Breast epithelium (tissue), 4 donors: ENCODE measurements around the gene SLC22A23. TPM values are rescaled to one million over a fixed set of nuclear protein-coding genes. Genes with fewer than 3 reads are reported as not detected.

Experiments
- DNase-seq, 2 donors: peaks; one replicate each; pipeline ENCODE4 v3.0.0-alpha.2; 2019; ENCODE audit warnings: low spot score in 2 of 2
- H3K27ac ChIP-seq, 2 donors: fragments of 200-600 bp; sonication (generic) in 1 of 2; one replicate each; pipeline ENCODE4 v1.5.1; 2016 to 2019; ENCODE audit warnings: mild to moderate bottlenecking in 1 of 2
- H3K27me3 ChIP-seq, 2 donors: fragments of 200-600 bp; sonication (generic) in 1 of 2; one replicate each; pipeline versions ENCODE4 v1.5.1 to v1.6.0; 2017 to 2019; ENCODE audit warnings: control low read depth in 1 of 2, mild to moderate bottlenecking in 1 of 2
- H3K36me3 ChIP-seq: fragments of 200-600 bp; one replicate; pipeline ENCODE4 v1.5.1; 2019
- H3K4me1 ChIP-seq, 2 donors: fragments of 200-600 bp; sonication (generic); one replicate each; pipeline ENCODE4 v1.5.1; 2016 to 2019; ENCODE audit warnings: control low read depth in 1 of 2
- H3K4me3 ChIP-seq, 3 donors: fragments of 200-600 bp; sonication (generic); 1 replicate in 2 of 3; 2 replicates in 1 of 3; pipeline ENCODE4 v1.5.1; 2016 to 2019; ENCODE audit warnings: mild to moderate bottlenecking in 3 of 3, moderate library complexity in 2 of 3
- H3K9me3 ChIP-seq, 2 donors: fragments of 200-600 bp; sonication (generic) in 1 of 2; one replicate each; pipeline ENCODE4 v1.5.1; 2016 to 2019; ENCODE audit warnings: control low read depth in 1 of 2
- POLR2A ChIP-seq: fragments of 450-650 bp; IDR thresholded peaks from one replicate; pipeline ENCODE4 v1.6.1; 2016; ENCODE audit warnings: antibody characterized with exemption, mild to moderate bottlenecking, moderate library complexity
- POLR2AphosphoS5 ChIP-seq, 3 donors: sonication (generic); formaldehyde crosslinking; IDR thresholded peaks; one replicate each; pipeline ENCODE4 v1.6.1; 2017; ENCODE audit warnings: antibody characterized with exemption in 3 of 3
- intact Hi-C: fragments of 100-400 bp; cut with DNase I; formaldehyde crosslinking; loops from one replicate; pipeline ENCODE4 v1.15.1; 2023; ENCODE audit warnings: low total_unique reads
- total RNA-seq, 3 donors: library from RNA; depleted of rRNA; stranded (reverse); fragments of >200 nt; gene quantifications; one replicate each; pipeline ENCODE4 v1.1.0, GENCODE V29; 2016
- TF ChIP-seq, protein P1 (sequence below), 3 donors: fragments of 450-650 bp; IDR thresholded peaks; one replicate each; pipeline ENCODE4 v1.5.1; 2016 to 2017; ENCODE audit warnings: antibody characterized with exemption in 3 of 3, mild to moderate bottlenecking in 3 of 3, moderate library complexity in 3 of 3

SLC22A23 gene
- total RNA-seq, 3 donors from 2014 or later = 10.9 to 26.3 (median 22.9) TPM

DNA sequence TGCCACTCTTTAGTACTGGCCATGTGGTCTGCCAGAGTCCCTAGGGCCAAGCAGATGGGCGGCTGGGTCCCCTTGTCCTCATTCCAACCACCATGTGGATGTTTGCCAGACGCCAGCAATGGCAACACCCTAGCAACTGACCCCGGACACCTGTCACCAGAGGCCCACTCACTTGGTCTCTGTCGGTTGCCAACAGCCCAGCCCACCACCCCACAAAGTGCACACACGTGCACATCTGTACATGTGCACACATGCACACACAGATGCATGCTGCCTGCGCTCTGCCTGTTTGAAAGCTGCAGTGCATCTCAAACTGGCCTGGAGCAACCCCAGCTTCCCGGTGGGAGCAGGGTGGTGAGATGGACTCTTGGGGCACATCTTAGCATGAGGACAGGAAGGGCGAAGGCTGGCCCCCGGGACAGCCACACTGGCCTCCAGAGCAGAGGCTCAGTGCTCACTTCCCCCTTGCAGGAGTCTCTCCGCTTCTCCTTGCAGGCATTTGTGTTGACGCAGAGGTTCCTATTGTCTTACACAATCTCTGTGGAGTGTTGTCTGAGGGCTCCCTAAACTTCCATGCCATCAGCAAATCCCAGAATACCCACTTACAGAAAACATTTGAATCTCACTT lies 144.1 kb downstream of the SLC22A23 start:
- intact Hi-C loops = no loop called here
- Histone ChIP-seq H3K36me3 (no peaks in the 10 kb centered on the region), H3K27me3 (no peaks in the 10 kb centered on the region), H3K4me3 (no peak overlapping the region), H3K27ac (no peak overlapping the region), H3K4me1 (no peaks in the 10 kb centered on the region), H3K9me3 (no peaks in the 10 kb centered on the region)
- peak in 1 of 2 donors; percentile 43 for DNase-seq
- TF ChIP-seq POLR2A (no peak), POLR2AphosphoS5 (IDR thresholded peaks at IDR 0.05) (no peak)
- TF ChIP-seq, protein P1, sequence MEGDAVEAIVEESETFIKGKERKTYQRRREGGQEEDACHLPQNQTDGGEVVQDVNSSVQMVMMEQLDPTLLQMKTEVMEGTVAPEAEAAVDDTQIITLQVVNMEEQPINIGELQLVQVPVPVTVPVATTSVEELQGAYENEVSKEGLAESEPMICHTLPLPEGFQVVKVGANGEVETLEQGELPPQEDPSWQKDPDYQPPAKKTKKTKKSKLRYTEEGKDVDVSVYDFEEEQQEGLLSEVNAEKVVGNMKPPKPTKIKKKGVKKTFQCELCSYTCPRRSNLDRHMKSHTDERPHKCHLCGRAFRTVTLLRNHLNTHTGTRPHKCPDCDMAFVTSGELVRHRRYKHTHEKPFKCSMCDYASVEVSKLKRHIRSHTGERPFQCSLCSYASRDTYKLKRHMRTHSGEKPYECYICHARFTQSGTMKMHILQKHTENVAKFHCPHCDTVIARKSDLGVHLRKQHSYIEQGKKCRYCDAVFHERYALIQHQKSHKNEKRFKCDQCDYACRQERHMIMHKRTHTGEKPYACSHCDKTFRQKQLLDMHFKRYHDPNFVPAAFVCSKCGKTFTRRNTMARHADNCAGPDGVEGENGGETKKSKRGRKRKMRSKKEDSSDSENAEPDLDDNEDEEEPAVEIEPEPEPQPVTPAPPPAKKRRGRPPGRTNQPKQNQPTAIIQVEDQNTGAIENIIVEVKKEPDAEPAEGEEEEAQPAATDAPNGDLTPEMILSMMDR (IDR thresholded peaks at IDR 0.05) = no peak

DNA sequence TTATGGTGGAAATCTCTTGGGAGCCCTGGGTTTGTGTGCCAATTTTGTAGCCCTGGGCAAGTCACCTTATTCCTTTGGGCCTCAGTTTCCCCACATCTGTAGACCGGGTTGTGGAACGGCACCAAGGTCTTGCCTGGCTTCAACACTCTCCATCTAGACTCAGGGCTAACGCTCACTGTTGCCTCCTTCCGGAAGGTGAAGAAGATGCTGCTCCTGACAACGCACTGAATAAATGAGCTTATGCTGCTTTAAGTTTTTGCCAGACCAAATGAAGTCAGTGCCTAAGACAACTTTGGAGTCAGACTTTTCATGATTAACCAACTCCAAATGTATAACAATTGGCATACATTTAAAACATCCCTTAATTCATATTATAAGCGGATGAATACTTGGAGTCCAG lies 145.0 kb downstream of the SLC22A23 start:
- Histone ChIP-seq H3K36me3 (no peaks in the 10 kb centered on the region), H3K4me3 (no peak overlapping the region), H3K4me1 (no peaks in the 10 kb centered on the region), H3K27me3 (no peaks in the 10 kb centered on the region), H3K9me3 (no peaks in the 10 kb centered on the region), H3K27ac (no peak overlapping the region)
- intact Hi-C loops = no loop called here
- TF ChIP-seq POLR2A (no peak), POLR2AphosphoS5 (IDR thresholded peaks at IDR 0.05) (no peak)
- TF ChIP-seq, protein P1 (IDR thresholded peaks at IDR 0.05) = no peak
- DNase-seq = no peak

DNA sequence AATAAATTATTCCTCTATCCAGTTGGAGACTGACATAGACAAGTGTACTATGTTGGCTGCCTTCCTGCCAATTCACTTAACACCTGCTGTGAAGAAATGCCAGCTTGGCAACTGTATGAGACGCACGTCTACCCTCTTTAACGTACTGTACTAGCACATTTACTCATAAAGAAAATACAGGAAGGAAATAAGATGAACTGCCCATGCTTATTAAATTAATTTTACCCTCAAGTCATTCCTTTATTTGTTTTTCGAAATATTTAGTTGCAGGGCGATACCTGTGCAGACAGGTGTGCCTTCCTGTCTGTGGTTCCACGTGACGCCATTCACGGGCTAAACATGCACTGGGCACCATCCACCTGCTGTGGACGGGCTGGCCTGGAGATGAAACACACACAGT lies 146.1 kb downstream of the SLC22A23 start:
- Histone ChIP-seq H3K9me3 (no peaks in the 10 kb centered on the region), H3K4me1 (no peaks in the 10 kb centered on the region), H3K27ac (no peak overlapping the region), H3K27me3 (no peaks in the 10 kb centered on the region), H3K4me3 (no peak overlapping the region), H3K36me3 (no peaks in the 10 kb centered on the region)
- TF ChIP-seq, protein P1 (IDR thresholded peaks at IDR 0.05) = no peak
- TF ChIP-seq POLR2A (no peak), POLR2AphosphoS5 (IDR thresholded peaks at IDR 0.05) (no peak)
- intact Hi-C loops = no loop called here
- DNase-seq = no peak

DNA sequence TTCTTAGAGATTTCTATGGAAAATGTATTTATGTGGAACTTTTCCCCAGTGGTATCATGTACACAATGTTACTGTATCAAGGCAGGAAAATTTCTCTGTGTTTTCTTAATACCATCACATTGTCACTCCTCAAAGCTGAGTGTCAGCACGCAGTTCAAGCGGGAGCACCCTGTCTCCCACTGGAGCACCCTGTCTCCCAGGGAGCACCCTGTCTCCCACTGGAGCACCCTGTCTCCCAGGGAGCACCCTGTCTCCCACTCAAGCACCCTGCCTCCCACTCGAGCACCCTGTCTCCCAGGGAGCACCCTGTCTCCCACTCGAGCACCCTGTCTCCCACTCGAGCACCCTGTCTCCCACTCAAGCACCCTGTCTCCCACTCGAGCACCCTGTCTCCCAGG lies 146.8 kb downstream of the SLC22A23 start:
- H3K4me3 ChIP-seq = no peak overlapping the region
- H3K27ac ChIP-seq = peak overlapping the region in 1 of 2 donors; percentile 21
- TF ChIP-seq, protein P1 (IDR thresholded peaks at IDR 0.05) = no peak
- TF ChIP-seq POLR2A (no peak), POLR2AphosphoS5 (IDR thresholded peaks at IDR 0.05) (no peak)
- intact Hi-C loops = no loop called here
- H3K9me3 ChIP-seq = no peaks in the 10 kb centered on the region
- H3K36me3 ChIP-seq = no peaks in the 10 kb centered on the region
- H3K4me1 ChIP-seq = no peaks in the 10 kb centered on the region
- no peak for DNase-seq
- no peaks in the 10 kb centered on the region for H3K27me3 ChIP-seq

DNA sequence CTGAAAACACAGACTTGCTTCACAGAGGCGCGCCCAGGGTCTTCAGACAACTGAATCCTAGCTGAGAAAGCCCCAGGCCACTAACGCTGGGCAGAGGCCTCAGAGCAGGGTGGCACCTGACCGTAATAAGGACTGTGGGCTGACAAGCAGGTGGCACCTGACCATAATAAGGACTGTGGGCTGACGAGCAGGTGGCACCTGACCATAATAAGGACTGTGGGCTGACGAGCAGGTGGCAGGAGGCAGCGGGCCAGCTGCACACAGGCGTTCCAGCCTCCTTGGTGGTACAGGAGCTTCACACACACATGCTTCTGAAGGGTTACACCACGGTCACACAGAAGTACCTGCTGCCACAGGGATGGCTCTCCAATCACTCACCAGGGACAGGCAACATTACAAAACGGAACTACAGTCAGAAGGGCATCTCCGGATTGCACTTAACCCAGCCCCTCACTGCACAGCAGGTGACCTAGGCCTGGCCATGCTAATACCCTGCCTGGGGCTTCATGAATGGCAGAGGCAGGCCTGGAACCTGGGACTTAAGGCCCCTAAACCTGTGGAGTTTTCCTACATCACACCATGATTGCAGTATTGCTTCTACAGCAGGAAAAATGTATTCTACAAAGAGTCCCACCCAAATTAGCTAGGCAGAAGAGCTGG lies 147.3 kb downstream of the SLC22A23 start:
- no peak overlapping the region for H3K4me3 ChIP-seq
- H3K27me3 ChIP-seq = no peaks in the 10 kb centered on the region
- H3K4me1 ChIP-seq = no peaks in the 10 kb centered on the region
- H3K9me3 ChIP-seq = no peaks in the 10 kb centered on the region
- TF ChIP-seq POLR2AphosphoS5 (IDR thresholded peaks at IDR 0.05) = no peak
- TF ChIP-seq, protein P1 (IDR thresholded peaks at IDR 0.05) = no peak
- TF ChIP-seq POLR2A = no peak
- intact Hi-C loops = no loop called here
- no peaks in the 10 kb centered on the region for H3K36me3 ChIP-seq
- no peak for DNase-seq
- H3K27ac ChIP-seq = no peak overlapping the region
